Adipose tissue (tissue), 3 donors: Measurements from ENCODE around the gene WFIKKN2. TPM values are rescaled to one million over a fixed set of nuclear protein-coding genes. Genes with fewer than 3 reads are reported as not detected.

Experiments used
- H3K27ac ChIP-seq: one replicate; pipeline ENCODE4 v1.5.1; 2013; ENCODE audit warnings: low read depth, low read length
- WGBS, 3 donors: extraction: QIAGEN DNeasy Blood & Tissue Kit; methylation state at CpG; one replicate each; pipeline ENCODE4 v1.1.7; 2013; 5-methylcytosine and 5-hydroxymethylcytosine counted together
- polyA plus RNA-seq, 3 donors: library from polyadenylated mRNA; stranded (reverse); fragments of 200-250 nt; gene quantifications; one replicate each; pipeline ENCODE4 v1.2.3, GENCODE V29; 2013
- donor health status: healthy with polysubstance abuse.
- donor health status: Bipolar disorder and iron deficiency.
- donor health status: healthy.

Gene WFIKKN2
- polyA plus RNA-seq, 3 donors, result 0.01 to 0.11 (median 0.09) TPM

GRCh38 chr17:50806141-50806643, 29.2 kb upstream of the WFIKKN2 start:
- no peak overlapping the region for H3K27ac ChIP-seq
- 34 to 84% (median 68%) methylated on average over 11 of the region's 11 CpGs for WGBS, 3 donors

GRCh38 chr17:50807009-50807408, 28.4 kb upstream of the WFIKKN2 start:
- WGBS, 3 donors, result 41 to 81% (median 50%) methylated on average over 2 of the region's 2 CpGs
- H3K27ac ChIP-seq, result no peak overlapping the region

- 83 to 90% (median 86%) methylated on average over 5 of the region's 5 CpGs for WGBS, 3 donors
- no peak overlapping the region for H3K27ac ChIP-seq
Measured at GRCh38 chr17:50807675-50808074, 27.7 kb upstream of the WFIKKN2 start.

- 96 to 99% (median 96%) methylated on average over 7 of the region's 7 CpGs for WGBS, 3 donors
- H3K27ac ChIP-seq, result no peak overlapping the region
Measured at GRCh38 chr17:50808413-50808812, 27.0 kb upstream of the WFIKKN2 start.

GRCh38 chr17:50808888-50809287, 26.5 kb upstream of the WFIKKN2 start:
- WGBS, 3 donors, result 44 to 82% (median 57%) methylated on average over 3 of the region's 3 CpGs
- H3K27ac ChIP-seq, result no peak overlapping the region

GRCh38 chr17:50813583-50813982, 21.8 kb upstream of the WFIKKN2 start:
- H3K27ac ChIP-seq, result no peak overlapping the region

GRCh38 chr17:50815400-50815799, 20.0 kb upstream of the WFIKKN2 start:
- H3K27ac ChIP-seq, result no peak overlapping the region
- 35 to 81% (median 54%) methylated on average over 3 of the region's 3 CpGs for WGBS, 3 donors

GRCh38 chr17:50816271-50816670, 19.1 kb upstream of the WFIKKN2 start:
- H3K27ac ChIP-seq, result no peak overlapping the region
- WGBS, 3 donors, result 74 to 86% (median 77%) methylated on average over 5 of the region's 5 CpGs

- WGBS, 3 donors, result 18 to 29% (median 27%) methylated on average over 26 to 27 of the region's 27 CpGs
- H3K27ac ChIP-seq, result no peak overlapping the region
Measured at GRCh38 chr17:50816771-50817751, 18.3 kb upstream of the WFIKKN2 start.

GRCh38 chr17:50817838-50818237, 17.5 kb upstream of the WFIKKN2 start:
- no peak overlapping the region for H3K27ac ChIP-seq
- 66 to 72% (median 69%) methylated on average over 7 of the region's 7 CpGs for WGBS, 3 donors

GRCh38 chr17:50818261-50818660, 17.1 kb upstream of the WFIKKN2 start:
- H3K27ac ChIP-seq, result no peak overlapping the region
- 86 to 93% (median 91%) methylated on average over 4 of the region's 4 CpGs for WGBS, 3 donors

GRCh38 chr17:50818921-50819657, 16.3 kb upstream of the WFIKKN2 start:
- 64 to 73% (median 64%) methylated on average over 6 of the region's 6 CpGs for WGBS, 3 donors
- no peak overlapping the region for H3K27ac ChIP-seq

- H3K27ac ChIP-seq, result no peak overlapping the region
- 79 to 87% (median 84%) methylated on average over 10 of the region's 10 CpGs for WGBS, 3 donors
Measured at GRCh38 chr17:50820651-50821050, 14.7 kb upstream of the WFIKKN2 start.

- WGBS, 3 donors, result 92 to 97% (median 95%) methylated on average over 2 of the region's 2 CpGs
- H3K27ac ChIP-seq, result no peak overlapping the region
Measured at GRCh38 chr17:50822550-50822949, 12.8 kb upstream of the WFIKKN2 start.

GRCh38 chr17:50824429-50824828, 11.0 kb upstream of the WFIKKN2 start:
- WGBS, 3 donors, result 86 to 100% (median 90%) methylated on average over 2 of the region's 2 CpGs
- H3K27ac ChIP-seq, result no peak overlapping the region

- H3K27ac ChIP-seq, result no peak overlapping the region
Measured at GRCh38 chr17:50825188-50825587, 10.2 kb upstream of the WFIKKN2 start.

GRCh38 chr17:50828508-50829170, 6.7 kb upstream of the WFIKKN2 start:
- WGBS, 3 donors, result 72 to 81% (median 73%) methylated on average over 6 of the region's 6 CpGs
- no peak overlapping the region for H3K27ac ChIP-seq

- WGBS, 3 donors, result 62 to 90% (median 68%) methylated on average over 6 of the region's 6 CpGs
- no peak overlapping the region for H3K27ac ChIP-seq
Measured at GRCh38 chr17:50829332-50829731, 6.1 kb upstream of the WFIKKN2 start.

GRCh38 chr17:50830352-50830751, 5.0 kb upstream of the WFIKKN2 start:
- no peak overlapping the region for H3K27ac ChIP-seq
- WGBS, 3 donors, result 50 to 83% (median 78%) methylated on average over 5 of the region's 5 CpGs
